MM.1S (cell line): Measurements from ENCODE around the gene CSH1.

ENCODE experiments used
- CTCF ChIP-seq: fragments of 300-600 bp; sonication (generic); IDR thresholded peaks from 2 replicates; pipeline ENCODE4 v1.5.1; 2016; ENCODE audit warnings: antibody characterized with exemption, low read length, mixed read lengths
- EZH2 ChIP-seq: fragments of 300-600 bp; sonication (generic); optimal IDR thresholded peaks from 2 replicates; pipeline ENCODE3; 2017; ENCODE audit warnings: low read depth, mild to moderate bottlenecking, antibody characterized with exemption, low read length, mixed read lengths
- EZH2phosphoT487 ChIP-seq: fragments of 300-600 bp; sonication (generic); IDR thresholded peaks from 2 replicates; pipeline ENCODE4 v1.6.1; 2018; ENCODE audit warnings: antibody characterized with exemption, low read length

GRCh38 chr17:63939884-63940283 is 43.5 kb upstream of the CSH1 start:
- no peak for TF ChIP-seq CTCF
- TF ChIP-seq EZH2phosphoT487 = no peak
- no peak for TF ChIP-seq EZH2
